PC-9 (cell line): ENCODE data around the gene GPR137. TPM values are rescaled to one million over a fixed set of nuclear protein-coding genes. Genes with fewer than 3 reads are reported as not detected.

Experiments used
- BruUV-seq: library from RNA; stranded (reverse); fragments of 400-500 nt; replicated peaks from 2 replicates; lab custom pipeline; 2021; lab: Mats Ljungman, UMichigan
- CTCF ChIA-PET: fragments of 300-600 bp; sonication (Branson Sonifier 250); formaldehyde crosslinking; loops from one replicate; lab custom pipeline; 2022; ENCODE audit warnings: antibody characterized with exemption; lab: Charles Lee
- POLR2A ChIA-PET: fragments of 300-600 bp; sonication (Branson Sonifier 250); formaldehyde crosslinking; loops from one replicate; lab custom pipeline; 2022; ENCODE audit warnings: antibody characterized with exemption; ENCODE audit not compliant: unreplicated experiment; lab: Charles Lee
- DNase-seq, 2 experiments: peaks; one replicate each; pipeline versions ENCODE4 v3.0.0 to v3.0.0-alpha.2; 2015 to 2022; ENCODE audit warnings: mixed read lengths in 1 of 2
- H2AFZ ChIP-seq: fragments of 200-600 bp; sonication (generic); 2 replicates; pipeline ENCODE4 v1.8.1; 2017; ENCODE audit warnings: antibody characterized with exemption
- H3F3A ChIP-seq: fragments of 200-600 bp; sonication (generic); 2 replicates; pipeline ENCODE4 v1.8.1; 2017; ENCODE audit warnings: antibody characterized with exemption, mild to moderate bottlenecking, low read depth; ENCODE audit not compliant: insufficient read depth
- H3K27ac ChIP-seq: fragments of 200-600 bp; sonication (generic); 2 replicates; pipeline ENCODE4 v1.6.1; 2016; ENCODE audit warnings: mixed run types
- H3K27me3 ChIP-seq: fragments of 200-600 bp; sonication (generic); 2 replicates; pipeline ENCODE4 v1.6.1; 2016; ENCODE audit warnings: low read depth, mixed run types; ENCODE audit not compliant: insufficient read depth
- H3K36me3 ChIP-seq: fragments of 200-600 bp; sonication (generic); 2 replicates; pipeline ENCODE4 v1.6.1; 2016; ENCODE audit warnings: low read depth, mixed run types
- H3K4me1 ChIP-seq: fragments of 200-600 bp; sonication (generic); replicated peaks from 2 replicates; pipeline ENCODE4 v1.6.1; 2016; ENCODE audit warnings: mixed run types; ENCODE audit not compliant: insufficient read depth
- H3K4me2 ChIP-seq: fragments of 200-600 bp; sonication (generic); 2 replicates; pipeline ENCODE4 v1.6.1; 2017; ENCODE audit warnings: mixed run types
- H3K4me3 ChIP-seq: fragments of 200-600 bp; sonication (generic); 2 replicates; pipeline ENCODE4 v1.6.1; 2016; ENCODE audit warnings: mixed run types
- H3K79me2 ChIP-seq: fragments of 200-600 bp; sonication (generic); 2 replicates; pipeline ENCODE4 v1.6.1; 2017; ENCODE audit warnings: low read depth, mixed run types
- H3K9me2 ChIP-seq: fragments of 200-600 bp; sonication (generic); 2 replicates; pipeline ENCODE4 v1.8.1; 2017; ENCODE audit warnings: mild to moderate bottlenecking; ENCODE audit not compliant: insufficient read depth
- H3K9me3 ChIP-seq: fragments of 200-600 bp; sonication (generic); 2 replicates; pipeline ENCODE4 v1.8.1; 2016; ENCODE audit warnings: low read depth; ENCODE audit not compliant: insufficient read depth
- H4K20me1 ChIP-seq: fragments of 200-600 bp; sonication (generic); 2 replicates; pipeline ENCODE4 v1.8.1; 2017; ENCODE audit not compliant: insufficient read depth
- EZH2 ChIP-seq: fragments of 200-600 bp; sonication (generic); IDR thresholded peaks from 2 replicates; pipeline ENCODE4 v1.8.0; 2017; ENCODE audit warnings: antibody characterized with exemption, low read depth
- intact Hi-C: fragments of 100-400 bp; cut with micrococcal nuclease; formaldehyde crosslinking; loops from one replicate; pipeline ENCODE4 v1.10.0; 2022; ENCODE audit not compliant: unreplicated experiment
- total RNA-seq: library from RNA; stranded (reverse); gene quantifications from 2 replicates; pipeline ENCODE4 v1.2.3, GENCODE V29; 2021
- TF ChIP-seq, protein P1 (sequence below): fragments of 200-600 bp; sonication (generic); conservative IDR thresholded peaks from 2 replicates; pipeline ENCODE4 v1.6.1; 2017; ENCODE audit warnings: mixed run types, antibody characterized with exemption, mild to moderate bottlenecking, moderate library complexity

The GPR137 gene
- total RNA-seq, 1 experiment from 2014 or later = 72.8 TPM

DNA sequence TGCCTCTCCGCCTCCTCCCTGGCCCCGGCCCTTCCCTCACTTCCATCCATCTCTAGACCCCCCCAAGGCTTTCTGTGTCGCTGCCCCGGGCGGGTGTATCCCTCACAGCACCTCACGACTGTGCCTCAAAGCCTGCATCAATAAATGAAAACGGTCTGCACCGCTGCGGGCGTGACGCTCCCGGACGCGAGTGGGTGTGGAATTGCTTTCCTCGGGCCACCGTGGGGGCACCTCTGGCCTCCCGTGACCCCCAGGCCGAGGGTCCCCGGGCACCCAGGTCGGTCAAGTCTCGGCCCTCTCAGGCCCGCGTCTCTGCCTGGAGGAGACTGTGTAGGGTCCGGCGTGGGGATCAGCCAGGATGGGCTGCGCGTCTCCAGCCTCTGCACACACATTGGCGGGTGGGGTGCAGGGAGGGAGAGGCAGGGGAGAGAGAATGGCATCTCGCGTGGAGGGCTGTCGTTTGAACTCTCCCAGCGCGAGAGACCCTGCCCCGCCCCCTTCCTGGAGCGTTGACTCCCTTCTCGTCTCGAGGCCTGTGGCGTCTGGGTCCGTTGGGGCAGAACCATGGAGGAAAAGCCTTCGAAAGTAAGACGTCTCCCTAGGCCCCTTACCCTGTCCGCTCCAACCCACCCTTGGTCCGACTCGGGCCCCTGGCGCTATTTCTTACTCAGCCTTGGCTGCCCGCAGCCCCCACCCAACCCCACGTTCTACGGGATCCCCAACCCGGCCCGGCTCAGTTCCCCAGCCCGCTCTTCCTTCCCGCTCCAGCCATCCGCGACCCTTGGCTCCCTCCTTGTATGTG lies 14.4 kb downstream of the GPR137 start, which contains the start of gene CATSPERZ:
TSS of gene CATSPERZ (plus strand) at position 512 of the 802 bp plus-strand sequence. CDS start at position 565, 53 bp downstream.
- Histone ChIP-seq H3K9me3 (no peaks in the 10 kb centered on the region), H3K27ac (no peak within 1 kb of the TSS), H3K79me2 (no peaks in the 10 kb centered on the region), H3K36me3 (no peaks in the 10 kb centered on the region), H4K20me1 (no peaks in the 10 kb centered on the region), H3K27me3 (0 out of 2 replicates have a peak, but pooled peaks cover 7% of the 10 kb centered on the region), H3K4me1 (peaks cover 14% of the 10 kb centered on the region), H3K4me2 (peak within 1 kb of the TSS; percentile 86), H2AFZ (peak within 1 kb of the TSS; percentile 83), H3K4me3 (peak within 1 kb of the TSS; percentile 54), H3F3A (peaks cover 24% of the 10 kb centered on the region; the same call in 1 of the 2 replicates), H3K9me2 (no peaks in the 10 kb centered on the region)
- ChIA-PET POLR2A (interaction anchor here (0.5 kb wide), 2 partner anchors 361 to 460 kb away, joined by 3 to 10 read pairs; no protein-coding TSS in a partner anchor), CTCF (interaction anchor here (0.5 to 2.3 kb wide), 12 partner anchors 14 to 388 kb away, joined by 3 to 23 read pairs (median 4); partner anchors contain the start of genes FKBP2, PPP1R14B and STIP1)
- no peak for DNase-seq
- intact Hi-C loops = loop anchor here (10.0 kb wide), 2 partner anchors 325 to 465 kb away; partner anchors contain the start of genes COX8A and MARK2
- TF ChIP-seq EZH2 = no peak
- TF ChIP-seq, protein P1, sequence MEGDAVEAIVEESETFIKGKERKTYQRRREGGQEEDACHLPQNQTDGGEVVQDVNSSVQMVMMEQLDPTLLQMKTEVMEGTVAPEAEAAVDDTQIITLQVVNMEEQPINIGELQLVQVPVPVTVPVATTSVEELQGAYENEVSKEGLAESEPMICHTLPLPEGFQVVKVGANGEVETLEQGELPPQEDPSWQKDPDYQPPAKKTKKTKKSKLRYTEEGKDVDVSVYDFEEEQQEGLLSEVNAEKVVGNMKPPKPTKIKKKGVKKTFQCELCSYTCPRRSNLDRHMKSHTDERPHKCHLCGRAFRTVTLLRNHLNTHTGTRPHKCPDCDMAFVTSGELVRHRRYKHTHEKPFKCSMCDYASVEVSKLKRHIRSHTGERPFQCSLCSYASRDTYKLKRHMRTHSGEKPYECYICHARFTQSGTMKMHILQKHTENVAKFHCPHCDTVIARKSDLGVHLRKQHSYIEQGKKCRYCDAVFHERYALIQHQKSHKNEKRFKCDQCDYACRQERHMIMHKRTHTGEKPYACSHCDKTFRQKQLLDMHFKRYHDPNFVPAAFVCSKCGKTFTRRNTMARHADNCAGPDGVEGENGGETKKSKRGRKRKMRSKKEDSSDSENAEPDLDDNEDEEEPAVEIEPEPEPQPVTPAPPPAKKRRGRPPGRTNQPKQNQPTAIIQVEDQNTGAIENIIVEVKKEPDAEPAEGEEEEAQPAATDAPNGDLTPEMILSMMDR = no peak
- no TSS peak for BruUV-seq

DNA sequence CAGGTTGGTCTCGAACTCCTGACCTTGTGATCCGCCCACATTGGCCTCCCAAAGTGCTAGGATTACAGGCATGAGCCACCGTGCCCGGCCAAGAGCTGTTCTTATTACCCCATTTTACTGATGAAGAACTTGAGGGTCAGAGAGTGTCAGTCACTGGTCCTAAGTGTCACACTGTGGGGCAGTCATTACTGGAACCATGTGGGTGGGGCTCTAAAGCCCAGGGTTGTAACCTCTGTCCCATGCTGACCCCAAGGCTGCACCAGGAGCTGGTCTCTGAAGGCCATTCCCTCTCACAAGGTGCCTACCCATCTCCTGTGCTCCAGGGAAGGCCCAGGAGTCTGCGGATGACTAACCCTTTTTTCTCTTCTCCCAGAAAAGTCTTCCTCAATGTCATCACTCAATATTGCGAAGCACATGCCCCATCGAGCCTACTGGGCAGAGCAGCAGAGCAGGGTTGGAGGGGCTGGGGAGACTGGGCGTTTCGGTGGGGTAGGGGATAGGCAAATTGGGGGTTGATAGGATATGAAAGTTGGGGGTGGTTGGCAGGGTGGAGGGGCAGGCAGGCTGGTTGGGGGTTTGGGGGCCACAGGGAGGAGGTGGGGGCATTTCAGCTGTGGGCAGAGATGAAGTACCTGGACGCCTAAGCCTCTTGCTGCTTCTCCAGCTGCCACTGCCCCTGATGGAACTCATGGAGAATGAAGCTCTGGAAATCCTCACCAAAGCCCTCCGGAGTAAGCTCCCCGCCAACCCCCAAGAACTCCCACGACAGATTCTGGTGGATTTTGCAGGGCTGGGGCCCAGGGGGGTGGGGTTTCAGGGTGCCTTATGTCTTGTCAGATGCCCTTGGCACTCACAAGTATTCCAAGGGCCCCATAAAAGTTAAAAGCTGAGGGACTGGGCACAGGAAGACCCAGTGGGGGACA lies 17.7 kb downstream of the GPR137 start:
- POLR2A ChIA-PET = interaction anchor here (0.5 kb wide), 2 partner anchors 27 to 118 kb away, joined by 7 to 19 read pairs; partner anchors contain the start of gene STIP1
- BruUV-seq = no TSS peak
- peaks cover 27% of the 10 kb centered on the region for H3K4me1 ChIP-seq
- intact Hi-C loops = loop anchor here (1.0 to 10.0 kb wide), 6 partner anchors 15 to 469 kb away; partner anchors contain the start of genes COX8A, FKBP2, MARK2 and PRDX5
- H3K36me3 ChIP-seq = no peaks in the 10 kb centered on the region
- DNase-seq = peak in 1 of 2 experiments; percentile 34
- no peaks in the 10 kb centered on the region for H3K9me2 ChIP-seq
- H3K27ac ChIP-seq = no peak overlapping the region
- H3K79me2 ChIP-seq = peaks cover 21% of the 10 kb centered on the region
- H3K4me3 ChIP-seq = no peak overlapping the region; the same call in 1 of the 2 replicates
- CTCF ChIA-PET = interaction anchor here (0.6 to 1.9 kb wide), 11 partner anchors 14 to 345 kb away, joined by 3 to 22 read pairs (median 6); partner anchors contain the start of genes PPP1R14B, PRDX5 and TRMT112
- no peaks in the 10 kb centered on the region; the same call in 1 of the 2 replicates for H4K20me1 ChIP-seq
- H3F3A ChIP-seq = peaks cover 24% of the 10 kb centered on the region; the same call in 1 of the 2 replicates
- 0 out of 2 replicates have a peak, but pooled peaks cover 7% of the 10 kb centered on the region for H3K27me3 ChIP-seq
- TF ChIP-seq, protein P1 = no peak
- no peak for TF ChIP-seq EZH2
- no peak overlapping the region for H2AFZ ChIP-seq
- H3K9me3 ChIP-seq = no peaks in the 10 kb centered on the region
- peak overlapping the region; percentile 77 for H3K4me2 ChIP-seq
